D721Med (cell line): Measurements from ENCODE around the gene BRD3.

Experiments used
- DNase-seq: peaks from one replicate; pipeline ENCODE4 v3.0.0; 2011; ENCODE audit warnings: low spot score; ENCODE audit not compliant: insufficient read length
- FAIRE-seq: peaks from 2 replicates; lab custom pipeline; 2011; peaks lifted over from hg19 to GRCh38; lab: Jason Lieb, UNC
- CTCF ChIP-seq: IDR thresholded peaks from 2 replicates; pipeline ENCODE4 v1.5.1; 2012; ENCODE audit warnings: mild to moderate bottlenecking, control low read depth; ENCODE audit not compliant: insufficient read depth; ENCODE audit errors: missing control alignments

BRD3 gene

GRCh38 chr9:134007571-134007970 is 60.3 kb downstream of the BRD3 start:
- no peak for TF ChIP-seq CTCF
- no peak for FAIRE-seq
- DNase-seq, result no peak

GRCh38 chr9:134007150-134007549 is 60.7 kb downstream of the BRD3 start:
- DNase-seq (no peak), FAIRE-seq (no peak)

GRCh38 chr9:134005381-134005780 is 62.4 kb downstream of the BRD3 start:
- TF ChIP-seq CTCF, result no peak
- no peak for FAIRE-seq
- no peak for DNase-seq

More at GRCh38 chr9:134007150-134007549, 60.7 kb downstream of the BRD3 start:
- TF ChIP-seq CTCF, result no peak

GRCh38 chr9:134004881-134005280 is 62.9 kb downstream of the BRD3 start:
- no peak for TF ChIP-seq CTCF
- DNase-seq, result no peak
- FAIRE-seq, result no peak

GRCh38 chr9:134004131-134004873 is 63.5 kb downstream of the BRD3 start:
- DNase-seq, result no peak
- no peak for TF ChIP-seq CTCF
- FAIRE-seq, result no peak

GRCh38 chr9:134003237-134003636 is 64.6 kb downstream of the BRD3 start:
- FAIRE-seq, result no peak

More at GRCh38 chr9:134003237-134003636, 64.6 kb downstream of the BRD3 start:
- no peak for DNase-seq
- no peak for TF ChIP-seq CTCF
